ENCODE measurements around the gene PLPP4. TPM values are rescaled to one million over a fixed set of nuclear protein-coding genes. Genes with fewer than 3 reads are reported as not detected.

Gene PLPP4
- total RNA-seq, 2 donors from 2014 or later: not detected

- Mint-ChIP-seq H3K4me3 (no peak overlapping the region), H3K27me3 (ENCODE audit: low read depth) (no peaks in the 10 kb centered on the region), H3K4me1 (ENCODE audit: low read depth) (no peaks in the 10 kb centered on the region), H3K27ac (no peak overlapping the region), H3K36me3 (ENCODE audit: insufficient read depth in 2 of 2) (no peaks in the 10 kb centered on the region), H3K9me3 (no peaks in the 10 kb centered on the region)
- DNase-seq: no peak
- ATAC-seq (replicated peaks in 1 of 2): no peak
These were observed 61.0 kb downstream of the PLPP4 start for GRCh38 chr10:120517881-120518484.

- Mint-ChIP-seq H3K27ac (no peak overlapping the region), H3K4me3 (no peak overlapping the region), H3K4me1 (ENCODE audit: low read depth) (no peaks in the 10 kb centered on the region), H3K9me3 (no peaks in the 10 kb centered on the region), H3K27me3 (ENCODE audit: low read depth) (no peaks in the 10 kb centered on the region), H3K36me3 (ENCODE audit: insufficient read depth in 2 of 2) (no peaks in the 10 kb centered on the region)
- no peak for DNase-seq
- no peak for ATAC-seq (replicated peaks in 1 of 2)
These were observed 64.9 kb downstream of the PLPP4 start for GRCh38 chr10:120521880-120522279.

- Mint-ChIP-seq H3K27ac (no peak overlapping the region), H3K4me3 (no peak overlapping the region), H3K9me3 (peaks cover 0 to 1% of the 10 kb centered on the region in 2 donors), H3K27me3 (ENCODE audit: low read depth) (no peaks in the 10 kb centered on the region), H3K4me1 (ENCODE audit: low read depth) (no peaks in the 10 kb centered on the region), H3K36me3 (ENCODE audit: insufficient read depth in 2 of 2) (no peaks in the 10 kb centered on the region)
- DNase-seq (no peak), ATAC-seq (replicated peaks in 1 of 2) (no peak)
These were observed 70.7 kb downstream of the PLPP4 start for GRCh38 chr10:120527691-120528090.

GRCh38 chr10:120530699-120531098 is 73.7 kb downstream of the PLPP4 start:
- peaks cover 3 to 11% of the 10 kb centered on the region in 2 donors for H3K9me3 Mint-ChIP-seq

GRCh38 chr10:120538091-120538490 is 81.1 kb downstream of the PLPP4 start:
- H3K27ac Mint-ChIP-seq: no peak overlapping the region

More at GRCh38 chr10:120530699-120531098, 73.7 kb downstream of the PLPP4 start:
- Mint-ChIP-seq H3K36me3 (ENCODE audit: insufficient read depth in 2 of 2) (peaks cover 0 to 2% of the 10 kb centered on the region in 2 donors), H3K27ac (no peak overlapping the region), H3K4me1 (ENCODE audit: low read depth) (no peaks in the 10 kb centered on the region), H3K27me3 (ENCODE audit: low read depth) (no peaks in the 10 kb centered on the region), H3K4me3 (no peak overlapping the region)
- no peak for ATAC-seq (replicated peaks in 1 of 2)
- DNase-seq: no peak

GRCh38 chr10:120539076-120539475 is 82.0 kb downstream of the PLPP4 start:
- Mint-ChIP-seq H3K4me1 (ENCODE audit: low read depth) (no peaks in the 10 kb centered on the region), H3K9me3 (peaks cover 2 to 11% of the 10 kb centered on the region in 2 donors), H3K27ac (no peak overlapping the region), H3K36me3 (ENCODE audit: insufficient read depth in 2 of 2) (peaks cover 0 to 2% of the 10 kb centered on the region in 2 donors), H3K27me3 (ENCODE audit: low read depth) (no peaks in the 10 kb centered on the region), H3K4me3 (no peak overlapping the region)
- ATAC-seq (replicated peaks in 1 of 2) (no peak), DNase-seq (no peak)

More at GRCh38 chr10:120538091-120538490, 81.1 kb downstream of the PLPP4 start:
- H3K4me1 Mint-ChIP-seq (ENCODE audit: low read depth): no peaks in the 10 kb centered on the region
- ATAC-seq (replicated peaks in 1 of 2): no peak
- DNase-seq: no peak
- peaks cover 0 to 2% of the 10 kb centered on the region in 2 donors for H3K36me3 Mint-ChIP-seq (ENCODE audit: insufficient read depth in 2 of 2)
- H3K9me3 Mint-ChIP-seq: peaks cover 2 to 11% of the 10 kb centered on the region in 2 donors
- no peak overlapping the region for H3K4me3 Mint-ChIP-seq
- H3K27me3 Mint-ChIP-seq (ENCODE audit: low read depth): no peaks in the 10 kb centered on the region

- Mint-ChIP-seq H3K27me3 (ENCODE audit: low read depth) (no peaks in the 10 kb centered on the region), H3K9me3 (no peaks in the 10 kb centered on the region), H3K36me3 (ENCODE audit: insufficient read depth in 2 of 2) (no peaks in the 10 kb centered on the region), H3K27ac (no peak overlapping the region), H3K4me3 (no peak overlapping the region), H3K4me1 (ENCODE audit: low read depth) (no peaks in the 10 kb centered on the region)
- ATAC-seq (replicated peaks in 1 of 2): no peak
- no peak for DNase-seq
These were observed 83.5 kb downstream of the PLPP4 start for GRCh38 chr10:120540486-120540885.

GRCh38 chr10:120541984-120542383 is 85.0 kb downstream of the PLPP4 start:
- Mint-ChIP-seq H3K4me3 (no peak overlapping the region), H3K9me3 (no peaks in the 10 kb centered on the region), H3K4me1 (ENCODE audit: low read depth) (no peaks in the 10 kb centered on the region), H3K36me3 (ENCODE audit: insufficient read depth in 2 of 2) (no peaks in the 10 kb centered on the region), H3K27ac (no peak overlapping the region), H3K27me3 (ENCODE audit: low read depth) (no peaks in the 10 kb centered on the region)
- DNase-seq (no peak), ATAC-seq (replicated peaks in 1 of 2) (no peak)

- DNase-seq (no peak), ATAC-seq (replicated peaks in 1 of 2) (no peak)
- Mint-ChIP-seq H3K4me1 (ENCODE audit: low read depth) (no peaks in the 10 kb centered on the region), H3K27ac (no peak overlapping the region), H3K27me3 (ENCODE audit: low read depth) (no peaks in the 10 kb centered on the region), H3K4me3 (no peak overlapping the region), H3K9me3 (no peaks in the 10 kb centered on the region), H3K36me3 (ENCODE audit: insufficient read depth in 2 of 2) (no peaks in the 10 kb centered on the region)
These were observed 85.6 kb downstream of the PLPP4 start for GRCh38 chr10:120542591-120542990.

GRCh38 chr10:120543291-120543690 is 86.3 kb downstream of the PLPP4 start:
- ATAC-seq (replicated peaks in 1 of 2) (no peak), DNase-seq (no peak)
- no peak overlapping the region for H3K4me3 Mint-ChIP-seq
- peaks cover 0 to 2% of the 10 kb centered on the region in 2 donors for H3K9me3 Mint-ChIP-seq
- H3K27me3 Mint-ChIP-seq (ENCODE audit: low read depth): no peaks in the 10 kb centered on the region
- no peaks in the 10 kb centered on the region for H3K36me3 Mint-ChIP-seq (ENCODE audit: insufficient read depth in 2 of 2)
- no peak overlapping the region for H3K27ac Mint-ChIP-seq
- no peaks in the 10 kb centered on the region for H3K4me1 Mint-ChIP-seq (ENCODE audit: low read depth)

GRCh38 chr10:120548210-120548609 is 91.2 kb downstream of the PLPP4 start:
- Mint-ChIP-seq H3K9me3 (peaks cover 0 to 3% of the 10 kb centered on the region in 2 donors), H3K4me1 (ENCODE audit: low read depth) (no peaks in the 10 kb centered on the region), H3K4me3 (no peak overlapping the region), H3K27me3 (ENCODE audit: low read depth) (no peaks in the 10 kb centered on the region), H3K27ac (no peak overlapping the region), H3K36me3 (ENCODE audit: insufficient read depth in 2 of 2) (no peaks in the 10 kb centered on the region)
- no peak for DNase-seq
- ATAC-seq (replicated peaks in 1 of 2): no peak

- no peak for ATAC-seq (replicated peaks in 1 of 2)
- Mint-ChIP-seq H3K9me3 (peaks cover 6% of the 10 kb centered on the region in 2 donors), H3K27ac (no peak overlapping the region), H3K4me1 (ENCODE audit: low read depth) (no peaks in the 10 kb centered on the region), H3K4me3 (no peak overlapping the region), H3K36me3 (ENCODE audit: insufficient read depth in 2 of 2) (peaks cover 0 to 3% of the 10 kb centered on the region in 2 donors), H3K27me3 (ENCODE audit: low read depth) (no peaks in the 10 kb centered on the region)
- no peak for DNase-seq
These were observed 95.2 kb downstream of the PLPP4 start for GRCh38 chr10:120552262-120552661.

GRCh38 chr10:120553911-120554310 is 96.9 kb downstream of the PLPP4 start:
- Mint-ChIP-seq H3K36me3 (ENCODE audit: insufficient read depth in 2 of 2) (peaks cover 0 to 3% of the 10 kb centered on the region in 2 donors), H3K27me3 (ENCODE audit: low read depth) (no peaks in the 10 kb centered on the region), H3K4me1 (ENCODE audit: low read depth) (no peaks in the 10 kb centered on the region), H3K27ac (no peak overlapping the region), H3K4me3 (no peak overlapping the region), H3K9me3 (peaks cover 5 to 6% of the 10 kb centered on the region in 2 donors)
- no peak for DNase-seq
- ATAC-seq (replicated peaks in 1 of 2): no peak

GRCh38 chr10:120555436-120555835 is 98.4 kb downstream of the PLPP4 start:
- peaks cover 4 to 8% of the 10 kb centered on the region in 2 donors for H3K9me3 Mint-ChIP-seq
- no peaks in the 10 kb centered on the region for H3K4me1 Mint-ChIP-seq (ENCODE audit: low read depth)
- H3K27ac Mint-ChIP-seq: no peak overlapping the region
- DNase-seq (no peak), ATAC-seq (replicated peaks in 1 of 2) (no peak)
- no peaks in the 10 kb centered on the region for H3K27me3 Mint-ChIP-seq (ENCODE audit: low read depth)
- H3K36me3 Mint-ChIP-seq (ENCODE audit: insufficient read depth in 2 of 2): peaks cover 0 to 3% of the 10 kb centered on the region in 2 donors
- no peak overlapping the region for H3K4me3 Mint-ChIP-seq

All from activated T-cell treated with anti-CD3 and anti-CD28 coated beads, Interleukin-2, amount 50 U/mL, for 72 hours (primary cell).